AG10803 (cell line): ENCODE measurements around the gene NEK7.

Source experiments
- DNase-seq: peaks from one replicate; pipeline ENCODE4 v3.0.0; 2010; ENCODE audit warnings: low read depth
- H3K4me3 ChIP-seq: 2 replicates; pipeline ENCODE4 v1.5.1; 2011; ENCODE audit warnings: mild to moderate bottlenecking, low read length, control low read depth
- CTCF ChIP-seq: conservative IDR thresholded peaks from 2 replicates; pipeline ENCODE4 v1.5.1; 2011; ENCODE audit warnings: mild to moderate bottlenecking, low read length, control low read depth, inconsistent platforms

Gene NEK7

GRCh38 chr1:198264282-198264681 is 107.5 kb downstream of the NEK7 start:
- no peak for TF ChIP-seq CTCF
- DNase-seq: no peak
- H3K4me3 ChIP-seq: no peak overlapping the region

- peak; percentile 53 for DNase-seq
- no peak overlapping the region for H3K4me3 ChIP-seq
- no peak for TF ChIP-seq CTCF
Observed at GRCh38 chr1:198265073-198265661, 108.4 kb downstream of the NEK7 start.

GRCh38 chr1:198267056-198267455 is 110.3 kb downstream of the NEK7 start:
- no peak for TF ChIP-seq CTCF
- H3K4me3 ChIP-seq: no peak overlapping the region
- no peak for DNase-seq

GRCh38 chr1:198267921-198268320 is 111.1 kb downstream of the NEK7 start:
- peak; percentile 58 for DNase-seq
- no peak overlapping the region for H3K4me3 ChIP-seq
- no peak for TF ChIP-seq CTCF

GRCh38 chr1:198268784-198269645 is 112.2 kb downstream of the NEK7 start:
- TF ChIP-seq CTCF: no peak
- no peak overlapping the region for H3K4me3 ChIP-seq
- no peak for DNase-seq

GRCh38 chr1:198269646-198269940 is 112.8 kb downstream of the NEK7 start:
- no peak for TF ChIP-seq CTCF
- H3K4me3 ChIP-seq: no peak overlapping the region

GRCh38 chr1:198270273-198270828 is 113.6 kb downstream of the NEK7 start:
- no peak for DNase-seq
- H3K4me3 ChIP-seq: no peak overlapping the region
- TF ChIP-seq CTCF: no peak

More at GRCh38 chr1:198269646-198269940, 112.8 kb downstream of the NEK7 start:
- DNase-seq: no peak
